ENCODE data around the gene DUSP3.

DNA sequence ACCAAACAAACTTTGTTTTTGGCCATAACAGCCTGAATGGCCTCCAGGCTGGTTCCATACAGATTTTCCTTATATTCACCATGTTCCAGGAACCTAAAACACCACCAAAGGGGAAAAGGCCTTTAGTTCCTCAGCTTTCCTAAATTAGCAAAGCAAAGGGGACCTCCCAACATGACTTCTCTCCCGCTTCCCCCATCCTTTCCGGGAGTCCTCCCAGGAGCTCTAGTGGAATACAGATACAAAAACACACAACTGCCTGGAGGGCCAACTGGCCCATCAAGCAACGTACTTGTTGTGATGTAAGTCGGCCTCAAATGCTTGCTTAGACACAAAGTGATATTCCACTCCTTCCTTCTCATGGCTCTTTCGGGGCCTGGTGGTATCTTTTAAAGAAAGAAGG lies 32.0 kb upstream of the DUSP3 start:
- TF ChIP-seq, protein P1, sequence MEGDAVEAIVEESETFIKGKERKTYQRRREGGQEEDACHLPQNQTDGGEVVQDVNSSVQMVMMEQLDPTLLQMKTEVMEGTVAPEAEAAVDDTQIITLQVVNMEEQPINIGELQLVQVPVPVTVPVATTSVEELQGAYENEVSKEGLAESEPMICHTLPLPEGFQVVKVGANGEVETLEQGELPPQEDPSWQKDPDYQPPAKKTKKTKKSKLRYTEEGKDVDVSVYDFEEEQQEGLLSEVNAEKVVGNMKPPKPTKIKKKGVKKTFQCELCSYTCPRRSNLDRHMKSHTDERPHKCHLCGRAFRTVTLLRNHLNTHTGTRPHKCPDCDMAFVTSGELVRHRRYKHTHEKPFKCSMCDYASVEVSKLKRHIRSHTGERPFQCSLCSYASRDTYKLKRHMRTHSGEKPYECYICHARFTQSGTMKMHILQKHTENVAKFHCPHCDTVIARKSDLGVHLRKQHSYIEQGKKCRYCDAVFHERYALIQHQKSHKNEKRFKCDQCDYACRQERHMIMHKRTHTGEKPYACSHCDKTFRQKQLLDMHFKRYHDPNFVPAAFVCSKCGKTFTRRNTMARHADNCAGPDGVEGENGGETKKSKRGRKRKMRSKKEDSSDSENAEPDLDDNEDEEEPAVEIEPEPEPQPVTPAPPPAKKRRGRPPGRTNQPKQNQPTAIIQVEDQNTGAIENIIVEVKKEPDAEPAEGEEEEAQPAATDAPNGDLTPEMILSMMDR (IDR thresholded peaks at IDR 0.05; ENCODE audit: poor library complexity), result no peak
- TF ChIP-seq EZH2 (IDR thresholded peaks at IDR 0.05; ENCODE audit: borderline replicate concordance), result no peak

Measured in hepatocyte (in vitro differentiated cells).